Stomach (tissue), 9 donors: ENCODE data around the gene HTR1D. TPM values are rescaled to one million over a fixed set of nuclear protein-coding genes. Genes with fewer than 3 reads are reported as not detected.
A peak's percentile ranks its signal among the peaks of the same experiment; 100 is the strongest.

ENCODE experiments used
- DNase-seq, 2 donors: peaks; one replicate each; pipeline versions ENCODE4 v3.0.0 to v3.0.0-alpha.2; 2013 to 2019
- H3K27ac ChIP-seq, 5 donors: fragments of 200-600 bp in 4 of 5; sonication (generic) in 4 of 5; one replicate each; pipeline ENCODE4 v1.5.1; 2013 to 2019; ENCODE audit warnings: mild to moderate bottlenecking in 1 of 5, moderate library complexity in 1 of 5
- H3K27me3 ChIP-seq, 3 donors: fragments of 200-600 bp; sonication (generic); one replicate each; pipeline ENCODE4 v1.5.1; 2017 to 2019; ENCODE audit warnings: mixed run types in 1 of 3
- H3K36me3 ChIP-seq, 4 donors: fragments of 200-600 bp; sonication (generic); 1 replicate in 3 of 4; 2 replicates in 1 of 4; pipeline ENCODE4 v1.5.1; 2016 to 2019
- H3K4me1 ChIP-seq, 4 donors: fragments of 200-600 bp; sonication (generic); one replicate each; pipeline ENCODE4 v1.5.1; 2016 to 2019
- H3K4me3 ChIP-seq, 4 donors: fragments of 200-600 bp; sonication (generic) in 3 of 4; one replicate each; pipeline ENCODE4 v1.5.1; 2016 to 2019; ENCODE audit warnings: mild to moderate bottlenecking in 1 of 4
- H3K9me3 ChIP-seq, 4 donors: fragments of 200-600 bp; sonication (generic); one replicate each; pipeline ENCODE4 v1.5.1; 2016 to 2019
- EP300 ChIP-seq: sonication (generic); formaldehyde crosslinking; IDR thresholded peaks from one replicate; pipeline ENCODE4 v1.6.1; 2017; ENCODE audit warnings: antibody characterized with exemption
- POLR2A ChIP-seq, 4 donors: fragments of 450-650 bp; IDR thresholded peaks; one replicate each; pipeline ENCODE4 v1.6.1; 2016; ENCODE audit warnings: antibody characterized with exemption in 4 of 4, control low read depth in 2 of 4, mild to moderate bottlenecking in 1 of 4, moderate library complexity in 1 of 4
- POLR2AphosphoS5 ChIP-seq, 3 donors: sonication (generic); formaldehyde crosslinking; IDR thresholded peaks; one replicate each; pipeline ENCODE4 v1.6.1; 2016; ENCODE audit warnings: antibody characterized with exemption in 3 of 3
- WGBS, 5 donors: extraction: QIAGEN DNeasy Blood & Tissue Kit in 3 of 5; methylation state at CpG; one replicate each; pipeline versions ENCODE4 v1.1.5 to v1.1.7; 2013 to 2018; 5-methylcytosine and 5-hydroxymethylcytosine counted together
- intact Hi-C: fragments of 100-400 bp; cut with DNase I; formaldehyde crosslinking; loops from one replicate; pipeline ENCODE4 v1.15.1; 2023; ENCODE audit warnings: low total_unique reads
- polyA plus RNA-seq, 3 donors: library from polyadenylated mRNA; stranded (reverse); fragments of 200-250 nt; gene quantifications; one replicate each; pipeline ENCODE4 v1.2.3, GENCODE V29; 2013
- total RNA-seq, 5 donors: library from RNA; depleted of rRNA; stranded (reverse); fragments of >200 nt; gene quantifications; one replicate each; pipeline versions ENCODE4 v1.1.0 to v1.2.3, GENCODE V29; 2014 to 2016
- TF ChIP-seq, protein P1 (sequence below), 7 experiments: fragments of 450-650 bp in 4 of 7; fragments of 200-600 bp in 3 of 7; sonication (generic) in 3 of 7; IDR thresholded peaks; one replicate each; pipeline ENCODE4 v1.5.1; 2016 to 2019; ENCODE audit warnings: antibody characterized with exemption in 7 of 7, control low read depth in 2 of 7, mild to moderate bottlenecking in 1 of 7
- donor health status: healthy with polysubstance abuse.
- donor health status: Bipolar disorder and iron deficiency.
- donor health status: healthy.

Gene HTR1D
- total and polyA plus RNA-seq, 8 donors: 0.19 to 0.58 TPM; not detected in 6

GRCh38 chr1:23251812-23252211 lies 34.5 kb upstream of the HTR1D start:
- Histone ChIP-seq H3K4me1 (no peaks in the 10 kb centered on the region), H3K27me3 (no peaks in the 10 kb centered on the region), H3K36me3 (no peaks in the 10 kb centered on the region), H3K9me3 (no peaks in the 10 kb centered on the region), H3K27ac (no peak overlapping the region), H3K4me3 (no peak overlapping the region)
- no peak for TF ChIP-seq POLR2A (IDR thresholded peaks at IDR 0.05)
- no peak for TF ChIP-seq EP300
- no peak for TF ChIP-seq POLR2AphosphoS5 (IDR thresholded peaks at IDR 0.05)
- TF ChIP-seq, protein P1, sequence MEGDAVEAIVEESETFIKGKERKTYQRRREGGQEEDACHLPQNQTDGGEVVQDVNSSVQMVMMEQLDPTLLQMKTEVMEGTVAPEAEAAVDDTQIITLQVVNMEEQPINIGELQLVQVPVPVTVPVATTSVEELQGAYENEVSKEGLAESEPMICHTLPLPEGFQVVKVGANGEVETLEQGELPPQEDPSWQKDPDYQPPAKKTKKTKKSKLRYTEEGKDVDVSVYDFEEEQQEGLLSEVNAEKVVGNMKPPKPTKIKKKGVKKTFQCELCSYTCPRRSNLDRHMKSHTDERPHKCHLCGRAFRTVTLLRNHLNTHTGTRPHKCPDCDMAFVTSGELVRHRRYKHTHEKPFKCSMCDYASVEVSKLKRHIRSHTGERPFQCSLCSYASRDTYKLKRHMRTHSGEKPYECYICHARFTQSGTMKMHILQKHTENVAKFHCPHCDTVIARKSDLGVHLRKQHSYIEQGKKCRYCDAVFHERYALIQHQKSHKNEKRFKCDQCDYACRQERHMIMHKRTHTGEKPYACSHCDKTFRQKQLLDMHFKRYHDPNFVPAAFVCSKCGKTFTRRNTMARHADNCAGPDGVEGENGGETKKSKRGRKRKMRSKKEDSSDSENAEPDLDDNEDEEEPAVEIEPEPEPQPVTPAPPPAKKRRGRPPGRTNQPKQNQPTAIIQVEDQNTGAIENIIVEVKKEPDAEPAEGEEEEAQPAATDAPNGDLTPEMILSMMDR (IDR thresholded peaks at IDR 0.05): no peak
- intact Hi-C loops: no loop called here
- no peak for DNase-seq
- WGBS, 5 donors: 64 to 96% (median 83%) methylated on average over 1 of the region's 1 CpG

DNA sequence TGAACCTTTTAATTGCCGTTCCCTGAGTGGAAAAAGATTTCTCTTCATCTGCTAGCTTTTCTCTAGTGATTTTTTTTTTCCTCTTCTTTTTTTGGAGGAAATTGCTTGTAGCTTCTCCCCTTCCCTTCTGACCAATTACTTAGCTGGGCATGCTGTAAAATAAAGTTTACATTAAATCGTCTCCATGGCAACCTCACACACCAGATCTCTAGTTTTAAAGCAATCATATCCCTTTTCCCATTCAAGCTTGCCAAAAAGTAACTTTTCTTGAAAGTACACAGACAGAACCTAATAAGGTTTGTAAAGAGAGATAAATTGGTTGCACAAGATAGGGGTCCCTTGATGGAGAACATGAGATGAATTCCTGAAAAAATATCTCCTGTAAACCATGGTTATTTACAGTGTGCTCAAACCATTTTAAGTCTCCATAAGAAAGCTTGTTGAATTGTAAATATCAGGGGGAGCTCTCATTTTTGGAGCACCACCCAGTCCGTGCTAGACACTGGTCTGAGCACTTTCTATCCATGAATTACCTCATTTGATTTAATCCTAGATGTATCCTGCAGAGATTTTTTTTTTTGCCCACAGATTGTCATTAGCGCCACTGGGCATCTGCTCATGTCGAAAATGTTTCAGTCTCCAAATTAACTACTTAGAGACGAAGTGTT lies 32.6 kb upstream of the HTR1D start:
- H3K27me3 ChIP-seq: no peaks in the 10 kb centered on the region
- 52 to 64% (median 62%) methylated on average over 6 of the region's 6 CpGs for WGBS, 5 donors
- no peak for TF ChIP-seq POLR2AphosphoS5 (IDR thresholded peaks at IDR 0.05)
- TF ChIP-seq, protein P1 (IDR thresholded peaks at IDR 0.05): no peak
- TF ChIP-seq POLR2A (IDR thresholded peaks at IDR 0.05): no peak
- TF ChIP-seq EP300: no peak
- H3K9me3 ChIP-seq: no peaks in the 10 kb centered on the region
- intact Hi-C loops: no loop called here
- peak in 1 of 2 donors; percentile 78 for DNase-seq
- no peaks in the 10 kb centered on the region for H3K36me3 ChIP-seq
- no peaks in the 10 kb centered on the region for H3K4me1 ChIP-seq
- no peak overlapping the region for H3K4me3 ChIP-seq
- no peak overlapping the region for H3K27ac ChIP-seq

DNA sequence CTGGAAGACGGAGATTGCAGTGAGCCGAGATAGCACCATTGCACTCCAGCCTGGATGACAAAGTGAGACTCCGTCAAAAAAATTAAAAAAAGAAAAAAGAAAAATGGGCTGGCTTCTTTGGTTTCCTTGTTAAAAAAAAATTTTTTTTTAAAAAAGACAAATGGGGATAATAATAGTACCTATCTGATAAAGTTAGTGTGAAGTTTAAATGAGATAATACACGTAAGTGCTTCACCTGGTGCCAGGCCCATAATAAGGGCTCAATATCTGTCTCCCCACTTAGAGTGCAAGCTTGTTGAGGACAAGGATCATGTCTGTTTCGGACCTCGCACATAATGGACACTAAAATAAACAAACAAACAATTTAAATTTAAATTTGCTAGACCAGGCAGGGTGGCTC lies 30.0 kb upstream of the HTR1D start:
- Histone ChIP-seq H3K27ac (no peak overlapping the region), H3K27me3 (no peaks in the 10 kb centered on the region), H3K4me3 (no peak overlapping the region), H3K9me3 (no peaks in the 10 kb centered on the region), H3K4me1 (no peaks in the 10 kb centered on the region), H3K36me3 (no peaks in the 10 kb centered on the region)
- TF ChIP-seq EP300 (no peak), POLR2A (IDR thresholded peaks at IDR 0.05) (no peak), POLR2AphosphoS5 (IDR thresholded peaks at IDR 0.05) (no peak)
- TF ChIP-seq, protein P1 (IDR thresholded peaks at IDR 0.05): no peak
- 85 to 98% (median 94%) methylated on average over 6 of the region's 6 CpGs for WGBS, 5 donors
- intact Hi-C loops: no loop called here
- no peak for DNase-seq

- H3K36me3 ChIP-seq: no peaks in the 10 kb centered on the region
- no peak for DNase-seq
- no peaks in the 10 kb centered on the region for H3K4me1 ChIP-seq
- H3K27me3 ChIP-seq: no peaks in the 10 kb centered on the region
- H3K27ac ChIP-seq: no peak overlapping the region
- 83 to 96% (median 85%) methylated on average over 2 of the region's 2 CpGs for WGBS, 5 donors
- no peak for TF ChIP-seq POLR2A (IDR thresholded peaks at IDR 0.05)
- no peak for TF ChIP-seq POLR2AphosphoS5 (IDR thresholded peaks at IDR 0.05)
- TF ChIP-seq EP300: no peak
- TF ChIP-seq, protein P1 (IDR thresholded peaks at IDR 0.05): no peak
- intact Hi-C loops: no loop called here
- no peaks in the 10 kb centered on the region for H3K9me3 ChIP-seq
- H3K4me3 ChIP-seq: no peak overlapping the region
These were observed 29.0 kb upstream of the HTR1D start for GRCh38 chr1:23246274-23246673.
